ENCODE data around the gene SH3BP1. TPM values are rescaled to one million over a fixed set of nuclear protein-coding genes. Genes with fewer than 3 reads are reported as not detected.
"Not testable (repeated sequence)": the region's sequence is repeated elsewhere in the genome, so short reads cannot be mapped to it uniquely, and the experiment has no call there.

Gene SH3BP1
- total RNA-seq, 1 donor: 4.7 TPM

GRCh38 chr22:37599153-37599552, 40.3 kb upstream of the SH3BP1 start:
- no peaks in the 10 kb centered on the region for H4K20me1 ChIP-seq (ENCODE audit: insufficient read depth, low read length)
- peak; percentile 59 for DNase-seq (ENCODE audit: insufficient read length, low spot score, missing footprints)
- H3K4me3 ChIP-seq (ENCODE audit: insufficient read depth, low read length): no peak overlapping the region
- no peak overlapping the region for H3K4me2 ChIP-seq (ENCODE audit: insufficient read depth, low read length)
- no peak overlapping the region for H2AFZ ChIP-seq (ENCODE audit: low read length)
- TF ChIP-seq CTCF (IDR thresholded peaks at IDR 0.05; ENCODE audit: extremely low read depth, low read depth, low read length): no peak
- H3K9me3 ChIP-seq (ENCODE audit: low read depth, low read length): no peaks in the 10 kb centered on the region
- no peaks in the 10 kb centered on the region for H3K79me2 ChIP-seq (ENCODE audit: insufficient read depth, low read length)
- peaks cover 7% of the 10 kb centered on the region for H3K27me3 ChIP-seq (ENCODE audit: insufficient read depth, low read length)
- no peaks in the 10 kb centered on the region for H3K36me3 ChIP-seq (ENCODE audit: insufficient read depth, low read length)
- no peak overlapping the region for H3K27ac ChIP-seq (ENCODE audit: low read depth, low read length)
- peaks cover 8% of the 10 kb centered on the region for H3K4me1 ChIP-seq (ENCODE audit: insufficient read depth, low read length)

GRCh38 chr22:37601203-37601539, 38.3 kb upstream of the SH3BP1 start:
- Histone ChIP-seq H4K20me1 (ENCODE audit: insufficient read depth, low read length) (no peaks in the 10 kb centered on the region), H3K4me1 (ENCODE audit: insufficient read depth, low read length) (peaks cover 8% of the 10 kb centered on the region), H3K4me3 (ENCODE audit: insufficient read depth, low read length) (peak overlapping the region; percentile 10), H3K9me3 (ENCODE audit: low read depth, low read length) (no peaks in the 10 kb centered on the region), H3K27ac (ENCODE audit: low read depth, low read length) (no peak overlapping the region), H2AFZ (ENCODE audit: low read length) (no peak overlapping the region), H3K79me2 (ENCODE audit: insufficient read depth, low read length) (no peaks in the 10 kb centered on the region), H3K36me3 (ENCODE audit: insufficient read depth, low read length) (no peaks in the 10 kb centered on the region), H3K27me3 (ENCODE audit: insufficient read depth, low read length) (peaks cover 19% of the 10 kb centered on the region), H3K4me2 (ENCODE audit: insufficient read depth, low read length) (peak overlapping the region; percentile 56)
- peak; percentile 45 for DNase-seq (ENCODE audit: insufficient read length, low spot score, missing footprints)
- TF ChIP-seq CTCF (IDR thresholded peaks at IDR 0.05; ENCODE audit: extremely low read depth, low read depth, low read length): no peak

GRCh38 chr22:37601540-37602442, 37.7 kb upstream of the SH3BP1 start:
- no peak for TF ChIP-seq CTCF (IDR thresholded peaks at IDR 0.05; ENCODE audit: extremely low read depth, low read depth, low read length)
- Histone ChIP-seq H3K4me2 (ENCODE audit: insufficient read depth, low read length) (peak overlapping the region; percentile 56), H2AFZ (ENCODE audit: low read length) (no peak overlapping the region)

GRCh38 chr22:37602546-37603277, 36.8 kb upstream of the SH3BP1 start:
- not testable (repeated sequence) for DNase-seq (ENCODE audit: insufficient read length, low spot score, missing footprints)
- Histone ChIP-seq H3K27me3 (ENCODE audit: insufficient read depth, low read length) (peaks cover 19% of the 10 kb centered on the region), H3K4me1 (ENCODE audit: insufficient read depth, low read length) (peaks cover 14% of the 10 kb centered on the region)

More at GRCh38 chr22:37601540-37602442, 37.7 kb upstream of the SH3BP1 start:
- Histone ChIP-seq H3K27ac (ENCODE audit: low read depth, low read length) (no peak overlapping the region), H3K4me1 (ENCODE audit: insufficient read depth, low read length) (peaks cover 8% of the 10 kb centered on the region), H3K9me3 (ENCODE audit: low read depth, low read length) (no peaks in the 10 kb centered on the region), H3K79me2 (ENCODE audit: insufficient read depth, low read length) (no peaks in the 10 kb centered on the region), H4K20me1 (ENCODE audit: insufficient read depth, low read length) (no peaks in the 10 kb centered on the region), H3K27me3 (ENCODE audit: insufficient read depth, low read length) (peaks cover 19% of the 10 kb centered on the region), H3K36me3 (ENCODE audit: insufficient read depth, low read length) (no peaks in the 10 kb centered on the region), H3K4me3 (ENCODE audit: insufficient read depth, low read length) (peak overlapping the region; percentile 10)
- DNase-seq (ENCODE audit: insufficient read length, low spot score, missing footprints): peak; percentile 52

More at GRCh38 chr22:37602546-37603277, 36.8 kb upstream of the SH3BP1 start:
- H4K20me1 ChIP-seq (ENCODE audit: insufficient read depth, low read length); H3K9me3 ChIP-seq (ENCODE audit: low read depth, low read length); H3K4me3 ChIP-seq (ENCODE audit: insufficient read depth, low read length); H3K4me2 ChIP-seq (ENCODE audit: insufficient read depth, low read length); H3K27ac ChIP-seq (ENCODE audit: low read depth, low read length); H3K36me3 ChIP-seq (ENCODE audit: insufficient read depth, low read length); H2AFZ ChIP-seq (ENCODE audit: low read length); H3K79me2 ChIP-seq (ENCODE audit: insufficient read depth, low read length): not testable (repeated sequence)
